NCI-H1105 treated with DMSO at 0.1 percent for 48 hours (cell line): Measurements from ENCODE around the gene PSMA4.
A peak's percentile ranks its signal among the peaks of the same experiment; 100 is the strongest.
"Not testable (repeated sequence)": the region's sequence is repeated elsewhere in the genome, so short reads cannot be mapped to it uniquely, and the experiment has no call there.

ENCODE experiments used
- DNase-seq: peaks from one replicate; lab custom pipeline; 2025; lab: John Stamatoyannopoulos, UW

PSMA4 gene

DNA sequence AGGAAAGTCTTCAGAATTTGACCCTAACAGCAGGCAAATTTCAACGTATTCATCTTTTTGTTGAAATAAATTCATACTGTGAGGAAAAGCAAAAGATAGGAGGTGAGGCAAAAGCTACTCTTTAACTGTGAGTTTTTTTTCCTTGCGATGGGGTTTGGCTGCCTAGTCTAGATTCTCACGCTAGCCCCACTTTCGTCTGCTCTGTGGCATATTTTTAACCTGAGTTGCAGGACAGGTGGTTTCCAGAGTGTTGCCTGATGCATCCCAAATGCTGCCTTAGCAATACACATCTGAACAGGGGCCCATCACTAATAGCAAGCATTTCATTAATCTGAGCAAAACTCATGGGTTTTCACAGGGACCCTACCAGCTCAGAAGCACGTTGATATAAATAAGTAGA, 11.7 kb downstream of the PSMA4 start:
- DNase-seq = no peak

DNA sequence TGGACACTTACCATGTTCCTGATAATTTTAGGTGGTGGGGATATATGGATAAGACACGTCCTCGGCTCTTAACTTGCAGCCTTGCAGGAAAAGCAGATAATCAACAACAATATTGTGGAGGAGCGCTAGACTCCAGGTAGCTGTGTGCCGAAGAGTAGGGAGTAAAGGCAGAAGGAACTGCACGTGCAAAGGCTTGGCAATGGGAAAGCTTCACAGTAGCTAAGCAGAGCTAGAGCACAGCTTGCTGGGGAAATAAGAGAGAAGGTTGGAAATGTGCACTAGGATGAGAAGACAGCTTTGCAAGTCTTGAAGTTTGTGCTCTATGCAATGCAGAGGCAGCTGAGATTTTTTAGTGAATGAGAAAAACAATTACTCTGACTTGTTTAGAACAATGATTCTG, 12.4 kb downstream of the PSMA4 start:
- DNase-seq = no peak

DNA sequence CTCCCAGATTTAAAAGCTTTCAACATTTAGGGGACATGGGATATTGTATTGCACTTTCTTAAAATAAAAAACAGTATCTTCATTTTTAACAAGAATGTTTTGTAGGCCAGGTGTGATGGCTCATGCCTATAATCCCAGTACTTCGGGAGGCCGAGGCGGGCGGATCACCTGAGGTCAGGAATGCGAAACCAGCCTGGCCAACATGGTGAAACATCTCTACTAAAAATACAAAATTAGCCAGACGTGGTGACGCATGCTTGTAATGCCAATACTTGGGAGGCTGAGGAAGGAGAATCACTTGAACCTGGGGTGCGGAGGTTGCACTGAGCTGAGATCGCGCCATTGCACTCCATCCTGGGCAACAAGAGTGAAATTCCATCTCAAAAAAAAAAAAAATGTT, 20.0 kb downstream of the PSMA4 start:
- not testable (repeated sequence) for DNase-seq

DNA sequence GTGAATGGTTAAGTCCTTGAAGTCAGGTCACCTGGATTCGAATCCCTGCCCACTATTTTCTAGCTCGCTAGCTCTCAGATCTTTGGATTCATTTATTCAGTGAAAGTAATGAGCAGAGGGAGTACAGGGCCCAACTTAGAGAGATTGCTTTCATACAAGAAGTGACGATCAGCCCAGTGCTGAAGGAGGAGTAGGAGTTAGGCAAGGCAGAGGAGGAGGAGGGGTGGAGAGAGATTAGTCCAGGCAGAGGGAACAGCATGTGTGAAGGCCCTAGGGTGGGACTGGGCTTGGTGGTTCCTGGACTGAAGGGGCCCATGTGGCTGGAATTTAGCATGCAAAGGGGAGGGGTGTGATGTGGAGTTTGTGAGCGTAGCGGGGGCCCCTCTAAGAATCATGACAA, 21.2 kb downstream of the PSMA4 start:
- DNase-seq = no peak

DNA sequence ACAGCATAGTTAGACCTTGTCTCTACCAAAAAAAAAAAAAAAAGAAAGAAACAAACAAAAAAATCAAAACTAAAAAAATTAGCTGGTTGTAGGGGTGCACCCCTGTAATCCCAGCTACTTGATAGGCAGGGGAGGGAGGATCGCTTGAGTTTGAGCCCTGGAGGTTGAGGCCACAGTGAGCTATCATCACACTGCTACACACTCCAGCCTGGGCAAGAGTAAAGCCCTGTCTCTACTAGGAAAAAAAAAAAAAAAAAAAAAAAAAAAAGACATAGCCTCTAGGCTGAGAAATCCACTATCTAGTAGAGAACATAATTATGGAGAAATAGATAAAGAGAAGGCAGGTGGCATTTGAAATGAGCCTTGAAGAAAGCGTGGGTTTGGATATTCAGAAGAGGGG, 22.8 kb downstream of the PSMA4 start:
- no peak for DNase-seq

DNA sequence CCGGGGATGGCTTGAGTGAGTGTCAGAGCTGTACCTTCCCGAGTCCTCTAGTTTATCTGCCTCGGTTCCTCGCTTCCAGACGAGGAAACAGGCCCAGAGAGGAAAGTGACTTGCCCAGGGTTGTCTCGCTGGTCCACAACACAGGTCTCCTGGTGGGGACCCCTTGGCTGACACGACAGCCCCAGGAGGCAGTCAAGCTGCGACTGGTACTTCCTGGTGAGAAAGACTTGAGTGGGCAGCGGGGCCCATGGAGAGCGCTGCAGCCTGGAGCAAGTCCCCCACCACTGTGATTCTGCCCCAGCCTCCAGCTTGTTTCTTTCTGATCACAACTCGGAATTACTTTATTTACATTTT, 24.5 kb downstream of the PSMA4 start:
- no peak for DNase-seq

DNA sequence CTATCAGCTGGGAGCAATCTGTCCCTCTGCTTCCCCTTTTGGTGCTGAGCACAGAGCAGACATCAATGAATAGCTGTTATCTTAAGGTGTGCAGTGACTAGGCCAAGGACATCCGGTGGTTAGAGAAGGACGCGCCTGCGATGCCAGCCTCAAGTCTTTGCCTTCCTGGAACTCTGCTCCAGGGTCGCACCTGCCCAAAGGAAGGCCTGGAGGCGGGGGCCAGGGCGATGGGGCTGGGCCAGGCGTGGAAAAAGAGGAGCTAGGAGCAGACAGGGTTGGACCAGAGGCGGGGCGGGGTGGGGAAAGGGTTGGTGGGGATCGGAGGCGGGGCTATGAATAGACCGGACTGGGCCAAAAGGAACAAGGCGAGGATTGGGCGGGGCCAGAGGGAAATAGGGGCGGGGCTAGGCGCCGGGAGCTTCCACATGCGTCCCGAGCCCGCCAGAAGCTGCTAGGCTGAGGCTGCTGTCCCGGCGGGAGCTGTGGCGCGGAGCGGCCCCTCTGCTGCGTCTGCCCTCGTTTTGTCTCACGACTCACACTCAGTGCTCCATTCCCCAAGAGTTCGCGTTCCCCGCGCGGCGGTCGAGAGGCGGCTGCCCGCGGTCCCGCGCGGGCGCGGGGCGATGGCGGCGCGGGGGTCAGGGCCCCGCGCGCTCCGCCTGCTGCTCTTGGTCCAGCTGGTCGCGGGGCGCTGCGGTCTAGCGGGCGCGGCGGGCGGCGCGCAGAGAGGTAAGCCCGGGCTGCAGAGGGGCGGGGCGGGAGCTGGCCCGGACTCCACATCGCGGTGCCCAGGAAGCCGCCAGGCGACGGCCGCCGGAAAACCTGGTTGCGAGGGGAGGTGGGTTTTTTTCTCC, 25.1 kb downstream of the PSMA4 start, which contains the start of gene CHRNA5:
CHRNA5 (plus strand) TSS at position 424 of the 854 bp plus-strand sequence; CDS start at position 624, 200 bp downstream.
- peak; percentile 67 for DNase-seq

DNA sequence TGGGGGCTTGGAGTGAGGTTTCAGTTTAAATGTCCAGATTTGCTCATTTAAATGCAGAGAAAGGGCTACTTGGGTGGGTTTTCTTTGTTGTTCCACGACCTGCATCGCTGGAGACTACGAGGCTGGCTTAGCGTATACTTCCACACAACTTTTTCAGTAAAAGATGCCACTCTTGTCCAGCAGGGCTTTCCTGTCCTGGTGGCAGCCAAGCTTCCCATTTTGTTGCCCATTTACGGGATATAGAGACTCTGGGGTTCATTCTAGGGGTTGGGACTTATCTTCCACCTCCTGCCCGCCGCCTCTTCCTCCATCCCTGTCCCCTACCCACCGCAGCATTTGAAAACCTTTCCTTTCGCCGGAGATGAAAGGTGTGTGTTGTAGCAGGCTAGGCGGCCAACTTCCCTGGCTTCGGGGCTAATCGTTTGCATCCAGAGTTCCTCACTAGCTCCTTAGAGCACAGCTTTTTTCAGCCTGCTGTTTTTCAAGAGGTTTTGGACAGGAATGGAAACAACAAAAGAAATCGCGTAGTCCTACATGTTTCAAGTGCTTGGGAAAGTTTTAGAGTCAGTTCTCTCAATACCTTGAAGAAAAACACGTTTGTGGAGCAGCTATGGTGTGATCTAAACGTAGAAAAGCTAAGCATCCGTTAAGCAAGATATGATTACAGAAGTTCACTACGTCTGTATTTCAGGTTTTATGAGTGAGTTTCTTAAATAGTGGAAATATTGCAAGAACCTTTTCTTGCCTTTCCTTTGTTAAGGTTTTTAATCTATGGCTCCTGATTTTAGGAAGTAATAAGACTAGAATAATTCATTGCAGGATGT, 25.9 kb downstream of the PSMA4 start:
- peak; percentile 20 for DNase-seq

DNA sequence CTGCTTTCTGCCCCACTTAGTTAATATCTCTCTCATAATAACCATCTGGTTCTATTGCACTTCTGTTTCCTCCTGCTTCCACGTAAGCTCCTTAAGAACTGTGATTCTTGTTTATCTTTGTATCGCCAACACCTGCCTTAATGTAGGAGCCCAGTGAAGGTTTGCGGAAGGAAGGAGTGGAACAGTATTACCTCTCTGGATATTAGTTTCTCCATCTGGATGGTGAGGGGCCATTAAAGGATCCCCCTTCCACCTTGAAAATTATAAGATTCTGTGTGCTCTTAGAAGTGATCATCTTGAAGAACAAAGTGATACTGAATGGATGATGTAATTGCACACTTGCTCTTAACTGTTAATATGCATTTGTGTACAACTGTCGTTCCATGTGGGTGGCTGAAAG, 27.3 kb downstream of the PSMA4 start:
- DNase-seq = no peak

DNA sequence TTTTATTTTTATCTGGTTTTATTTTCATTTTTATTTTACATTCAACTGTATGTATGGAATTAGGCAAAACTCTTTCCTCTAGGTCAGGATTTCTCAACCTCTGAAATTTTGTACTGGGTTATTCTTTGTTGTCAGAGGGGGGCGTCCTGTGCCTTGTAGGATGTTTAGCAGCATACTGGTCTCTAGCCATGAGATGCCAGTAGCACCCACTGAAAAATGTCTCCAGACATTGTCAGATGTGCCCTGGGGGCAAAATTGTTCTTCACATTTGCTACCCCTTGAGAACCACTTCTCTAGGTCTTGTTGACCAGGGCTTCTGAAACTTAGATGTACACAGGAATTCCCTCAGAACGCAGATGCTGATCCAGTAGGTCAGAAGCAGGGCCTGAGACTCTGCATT, 30.5 kb downstream of the PSMA4 start:
- DNase-seq = no peak

DNA sequence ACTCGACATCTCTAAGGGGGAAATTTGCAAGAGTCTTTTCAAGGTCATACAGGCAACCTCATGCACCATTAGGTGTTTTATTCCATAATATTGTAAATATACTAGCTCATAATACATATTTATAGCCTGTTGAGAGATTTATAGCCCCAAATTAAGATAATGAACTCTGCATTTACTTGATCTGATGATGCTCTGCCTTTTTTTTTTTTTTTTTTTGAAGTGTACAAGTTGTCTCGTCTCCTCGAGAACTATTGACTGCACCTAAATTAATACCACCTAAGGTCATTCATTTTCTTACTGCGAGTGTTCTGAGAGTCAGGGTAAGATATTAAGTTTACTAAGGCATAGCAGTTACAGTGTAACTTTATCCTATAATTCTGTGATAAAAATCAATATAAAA, 31.1 kb downstream of the PSMA4 start:
- DNase-seq = no peak

DNA sequence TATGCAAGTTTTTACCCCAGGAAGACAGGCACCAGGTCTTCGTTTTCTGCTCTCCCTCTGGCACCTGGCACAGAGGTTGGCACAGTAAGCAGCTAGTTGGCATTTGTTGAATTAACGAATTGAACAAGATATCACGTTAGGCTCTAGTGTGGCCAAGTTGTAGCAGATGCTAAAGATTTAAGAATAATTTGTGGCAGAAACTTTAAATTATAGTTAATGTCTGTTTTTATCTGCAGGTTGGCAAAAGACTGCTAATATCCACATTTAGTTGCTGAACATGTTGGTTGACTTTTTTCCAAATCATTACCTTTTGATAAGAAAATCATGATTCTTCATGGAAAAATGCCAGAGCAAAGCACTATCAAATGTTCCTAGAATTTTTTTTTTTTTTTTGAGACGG, 33.2 kb downstream of the PSMA4 start:
- DNase-seq = no peak

DNA sequence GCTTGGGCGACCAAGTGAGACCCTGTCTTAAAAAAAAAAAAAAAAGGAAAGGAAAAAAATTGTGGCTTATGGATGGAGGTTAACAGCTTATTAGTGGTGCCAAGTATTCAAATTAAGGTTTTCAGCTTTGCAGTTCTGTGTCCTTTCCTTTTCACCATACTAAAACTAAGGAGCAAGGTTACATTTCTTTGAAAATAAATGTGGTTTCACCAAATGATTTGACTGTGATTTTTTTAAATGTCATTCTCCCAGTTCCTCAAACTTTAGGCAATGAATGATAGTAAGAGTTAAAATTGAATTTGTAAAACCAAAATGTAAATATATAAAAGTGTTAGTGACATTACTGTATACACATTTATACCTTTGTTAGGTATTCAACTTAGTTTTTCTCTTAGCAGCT, 34.7 kb downstream of the PSMA4 start:
- no peak for DNase-seq

DNA sequence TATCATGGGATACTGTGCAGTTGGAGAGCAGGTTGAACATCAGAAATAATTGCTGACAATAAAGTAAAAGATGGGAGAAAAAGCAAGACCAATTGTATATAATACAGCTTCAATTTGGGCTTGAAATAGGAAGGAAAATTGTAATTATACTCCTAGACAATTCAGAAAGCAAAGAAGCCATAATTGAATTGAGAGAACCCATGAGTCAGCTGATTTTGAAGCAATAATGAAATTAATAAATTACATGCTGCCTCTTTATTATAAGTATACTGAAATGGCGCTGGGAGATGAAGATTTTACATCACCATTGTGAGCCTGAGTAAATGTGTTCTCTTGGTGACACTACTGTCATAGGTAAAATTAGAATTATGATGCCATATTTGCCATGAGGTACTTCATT, 57.3 kb downstream of the PSMA4 start:
- DNase-seq = no peak

DNA sequence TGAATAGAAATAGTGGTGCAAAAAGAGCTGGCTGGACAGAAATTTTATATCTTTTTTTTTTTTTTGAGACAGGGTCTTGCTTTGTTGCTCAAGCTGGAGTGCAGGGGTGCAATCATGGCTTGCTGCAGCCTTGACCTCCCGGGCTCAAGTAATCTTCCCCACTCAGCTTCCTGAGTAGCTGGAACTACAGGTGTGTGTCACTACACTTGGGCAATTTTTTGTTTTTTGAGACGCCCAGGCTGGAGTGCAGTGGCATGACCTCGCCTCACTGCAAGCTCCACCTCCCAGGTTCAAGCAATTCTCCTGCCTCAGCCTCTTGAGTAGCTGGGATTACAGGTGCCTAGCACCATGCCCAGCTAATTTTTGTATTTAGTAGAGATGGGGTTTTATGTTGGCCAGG, 58.1 kb downstream of the PSMA4 start:
- no peak for DNase-seq

DNA sequence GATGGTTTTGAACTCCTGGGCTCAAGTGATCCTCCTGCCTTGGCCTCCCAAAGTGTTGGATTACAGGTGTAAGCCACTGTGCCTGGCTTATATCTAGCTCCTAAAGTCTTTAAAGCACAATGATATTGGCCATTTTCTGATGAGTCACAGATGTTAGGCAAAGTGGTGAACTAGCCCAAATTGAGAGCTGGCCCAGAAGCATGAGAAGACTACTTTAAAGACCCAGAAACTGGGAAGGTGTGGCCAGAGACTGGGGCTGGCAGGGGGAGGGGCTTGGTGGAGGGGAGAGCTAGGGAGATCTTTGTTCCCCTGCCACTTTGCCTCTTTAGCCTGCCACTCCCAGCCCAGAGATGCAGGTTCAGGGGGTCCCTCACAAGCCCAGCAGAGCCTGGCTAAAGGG, 58.9 kb downstream of the PSMA4 start:
- no peak for DNase-seq
